ENCODE results near the gene HHIPL2. TPM values are rescaled to one million over a fixed set of nuclear protein-coding genes. Genes with fewer than 3 reads are reported as not detected.
A peak's percentile ranks its signal among the peaks of the same experiment; 100 is the strongest.

The HHIPL2 gene
- total RNA-seq, 4 donors from 2014 or later = 0.21 to 1.5 TPM; not detected in 2

GRCh38 chr1:222589462-222590302, 41.8 kb upstream of the HHIPL2 start, which contains the start of gene TAF1A:
TAF1A (minus strand) TSS chr1:222589933.
- DNase-seq (ENCODE audit: low spot score in 2 of 2) = peak; percentile 75 to 85
- no peaks in the 10 kb centered on the region for H3K27me3 ChIP-seq
- H3K4me3 ChIP-seq = peak within 1 kb of the TSS; percentile 50 to 75 (median 68)
- no peaks in the 10 kb centered on the region for H3K9me3 ChIP-seq
- peak within 1 kb of the TSS; percentile 66 to 90 (median 74) for H3K27ac ChIP-seq
- H3K4me1 ChIP-seq = peaks cover 0 to 20% (median 12%) of the 10 kb centered on the region in 4 donors
- TF ChIP-seq CTCF (IDR thresholded peaks at IDR 0.05) (no peak), POLR2A (IDR thresholded peaks at IDR 0.05) (peak in 1 of 2 donors; percentile 23), EP300 (IDR thresholded peaks at IDR 0.05) (peak; percentile 64 to 75)
- peaks cover 0 to 13% (median 0%) of the 10 kb centered on the region in 3 donors for H3K36me3 ChIP-seq
- WGBS, 2 donors = 0% methylated on average over 41 of the region's 41 CpGs

- Histone ChIP-seq H3K27ac (no peak overlapping the region), H3K4me1 (peaks cover 0 to 29% (median 12%) of the 10 kb centered on the region in 4 donors), H3K9me3 (no peaks in the 10 kb centered on the region), H3K27me3 (no peaks in the 10 kb centered on the region), H3K36me3 (peaks cover 0 to 25% (median 0%) of the 10 kb centered on the region in 3 donors), H3K4me3 (no peak overlapping the region)
- 63 to 72% methylated on average over 1 of the region's 1 CpG for WGBS, 2 donors
- no peak for TF ChIP-seq POLR2A (IDR thresholded peaks at IDR 0.05)
- TF ChIP-seq EP300 (IDR thresholded peaks at IDR 0.05) = no peak
- TF ChIP-seq CTCF (IDR thresholded peaks at IDR 0.05) = no peak
- DNase-seq (ENCODE audit: low spot score in 2 of 2) = no peak
Measured at GRCh38 chr1:222588135-222588534, 40.2 kb upstream of the HHIPL2 start.

GRCh38 chr1:222586842-222587241, 38.9 kb upstream of the HHIPL2 start:
- Histone ChIP-seq H3K4me3 (no peak overlapping the region), H3K27me3 (no peaks in the 10 kb centered on the region), H3K27ac (no peak overlapping the region), H3K4me1 (peaks cover 0 to 32% (median 12%) of the 10 kb centered on the region in 4 donors), H3K36me3 (peaks cover 0 to 31% (median 0%) of the 10 kb centered on the region in 3 donors), H3K9me3 (no peaks in the 10 kb centered on the region)
- TF ChIP-seq CTCF (IDR thresholded peaks at IDR 0.05) (no peak), POLR2A (IDR thresholded peaks at IDR 0.05) (no peak), EP300 (IDR thresholded peaks at IDR 0.05) (no peak)
- 89 to 94% methylated on average over 2 of the region's 2 CpGs for WGBS, 2 donors
- DNase-seq (ENCODE audit: low spot score in 2 of 2) = no peak

- Histone ChIP-seq H3K4me3 (no peak overlapping the region), H3K36me3 (peaks cover 0 to 31% (median 0%) of the 10 kb centered on the region in 3 donors), H3K4me1 (peaks cover 0 to 16% (median 0%) of the 10 kb centered on the region in 4 donors), H3K9me3 (no peaks in the 10 kb centered on the region), H3K27me3 (no peaks in the 10 kb centered on the region), H3K27ac (no peak overlapping the region)
- TF ChIP-seq POLR2A (IDR thresholded peaks at IDR 0.05) (no peak), CTCF (IDR thresholded peaks at IDR 0.05) (no peak), EP300 (IDR thresholded peaks at IDR 0.05) (peak in 1 of 2 donors; percentile 11)
- no peak for DNase-seq (ENCODE audit: low spot score in 2 of 2)
- 75 to 85% methylated on average over 5 of the region's 5 CpGs for WGBS, 2 donors
Measured at GRCh38 chr1:222583079-222583478, 35.2 kb upstream of the HHIPL2 start.
